C4-2B (cell line): ENCODE data around the gene PDSS1.

Experiments
- ZFX ChIP-seq: fragments of 450-650 bp; IDR thresholded peaks from 2 replicates; pipeline ENCODE4 v1.6.1; 2017
- TF ChIP-seq, protein P1 (sequence below): fragments of 450-650 bp; conservative IDR thresholded peaks from 2 replicates; pipeline ENCODE4 v1.5.1; 2017; ENCODE audit warnings: mild to moderate bottlenecking

DNA sequence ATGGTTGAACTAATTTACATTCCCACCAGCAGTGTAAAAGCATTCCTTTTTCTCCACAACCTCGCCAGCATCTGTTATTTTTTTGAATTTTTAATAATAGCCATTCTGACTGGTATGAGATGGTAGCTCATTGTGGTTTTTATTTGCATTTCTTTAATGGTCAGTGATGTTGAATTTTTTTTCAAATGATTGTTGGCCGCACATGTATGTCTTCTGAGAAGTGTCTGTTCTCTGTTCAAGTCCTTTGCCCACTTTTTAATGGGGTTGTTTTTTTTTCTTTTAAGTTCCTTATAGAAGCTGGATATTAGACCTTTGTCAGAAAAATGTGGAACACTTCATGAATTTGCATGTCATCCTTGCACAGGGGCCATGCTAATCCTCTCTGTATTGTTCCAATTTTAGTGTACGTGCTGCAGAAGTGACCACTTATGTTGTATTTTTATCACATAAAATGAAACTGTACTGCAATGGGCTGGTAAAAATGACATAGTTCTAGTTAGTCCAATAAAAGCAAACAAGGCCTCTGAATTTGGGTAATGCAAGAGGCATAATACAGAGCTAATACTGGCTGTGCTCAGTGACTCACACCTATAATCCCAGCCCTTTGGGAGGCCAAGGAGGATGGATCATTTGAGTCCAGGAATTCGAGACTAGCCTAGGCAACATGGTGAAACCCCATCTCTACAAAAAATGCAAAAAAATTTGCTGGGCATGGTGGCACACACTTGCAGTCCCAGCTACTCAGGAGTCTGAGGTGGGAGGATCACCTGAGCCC, 92.9 kb downstream of the PDSS1 start:
- TF ChIP-seq, protein P1, sequence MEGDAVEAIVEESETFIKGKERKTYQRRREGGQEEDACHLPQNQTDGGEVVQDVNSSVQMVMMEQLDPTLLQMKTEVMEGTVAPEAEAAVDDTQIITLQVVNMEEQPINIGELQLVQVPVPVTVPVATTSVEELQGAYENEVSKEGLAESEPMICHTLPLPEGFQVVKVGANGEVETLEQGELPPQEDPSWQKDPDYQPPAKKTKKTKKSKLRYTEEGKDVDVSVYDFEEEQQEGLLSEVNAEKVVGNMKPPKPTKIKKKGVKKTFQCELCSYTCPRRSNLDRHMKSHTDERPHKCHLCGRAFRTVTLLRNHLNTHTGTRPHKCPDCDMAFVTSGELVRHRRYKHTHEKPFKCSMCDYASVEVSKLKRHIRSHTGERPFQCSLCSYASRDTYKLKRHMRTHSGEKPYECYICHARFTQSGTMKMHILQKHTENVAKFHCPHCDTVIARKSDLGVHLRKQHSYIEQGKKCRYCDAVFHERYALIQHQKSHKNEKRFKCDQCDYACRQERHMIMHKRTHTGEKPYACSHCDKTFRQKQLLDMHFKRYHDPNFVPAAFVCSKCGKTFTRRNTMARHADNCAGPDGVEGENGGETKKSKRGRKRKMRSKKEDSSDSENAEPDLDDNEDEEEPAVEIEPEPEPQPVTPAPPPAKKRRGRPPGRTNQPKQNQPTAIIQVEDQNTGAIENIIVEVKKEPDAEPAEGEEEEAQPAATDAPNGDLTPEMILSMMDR = no peak
- TF ChIP-seq ZFX = no peak
